Dendritic cell treated with granulocyte-macrophage colony-stimulating factor and Interleukin-4, amounts not matched to agents 40 ng/mL and 50 ng/mL, for 4 days (primary cell): ENCODE data around the gene LPAR5.

Source experiments
- H3K27ac Mint-ChIP-seq: one replicate; pipeline ENCODE4 v1.8.0; 2022; ENCODE audit warnings: mild to moderate bottlenecking, mixed read lengths
- H3K27me3 Mint-ChIP-seq: one replicate; pipeline ENCODE4 v1.8.0; 2022; ENCODE audit warnings: mild to moderate bottlenecking, mixed read lengths
- H3K36me3 Mint-ChIP-seq: one replicate; pipeline ENCODE4 v1.8.0; 2022; ENCODE audit warnings: low read depth, mixed read lengths
- H3K4me1 Mint-ChIP-seq: one replicate; pipeline ENCODE4 v1.8.0; 2022; ENCODE audit warnings: low read depth, mixed read lengths
- H3K4me3 Mint-ChIP-seq: one replicate; pipeline ENCODE4 v1.8.0; 2022; ENCODE audit warnings: mild to moderate bottlenecking, moderate library complexity, mixed read lengths
- H3K9me3 Mint-ChIP-seq: one replicate; pipeline ENCODE4 v1.8.0; 2022; ENCODE audit warnings: mixed read lengths
- intact Hi-C: fragments of 100-400 bp; cut with micrococcal nuclease; formaldehyde crosslinking; loops from one replicate; pipeline ENCODE4 v1.15.0; 2022

LPAR5 gene

DNA sequence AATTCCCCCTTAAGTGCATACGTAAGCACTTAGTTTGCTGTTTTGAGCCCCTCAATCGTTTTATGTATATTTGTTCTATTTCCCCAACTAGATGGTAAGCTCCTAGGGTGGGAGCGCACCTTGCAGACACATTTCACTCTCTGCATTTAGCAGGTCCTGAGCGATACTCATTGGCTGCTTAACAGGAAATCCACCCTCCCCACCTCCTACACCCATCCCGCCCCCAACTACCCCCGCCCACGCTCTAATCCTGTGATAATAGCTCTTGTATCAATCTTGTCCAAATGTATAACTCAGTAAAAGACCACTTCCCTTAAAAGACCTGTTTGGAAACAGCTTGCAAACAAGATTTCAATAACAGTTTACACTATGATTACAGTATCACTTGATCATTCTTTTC is 8.1 kb downstream of the LPAR5 start:
- no peaks in the 10 kb centered on the region for H3K9me3 Mint-ChIP-seq
- intact Hi-C loops = no loop called here
- H3K4me1 Mint-ChIP-seq = peaks cover 33% of the 10 kb centered on the region
- H3K36me3 Mint-ChIP-seq = no peaks in the 10 kb centered on the region
- H3K27ac Mint-ChIP-seq = no peak overlapping the region
- H3K4me3 Mint-ChIP-seq = no peak overlapping the region
- peaks cover 1% of the 10 kb centered on the region for H3K27me3 Mint-ChIP-seq

- intact Hi-C loops = no loop called here
- no peak overlapping the region for H3K27ac Mint-ChIP-seq
- H3K36me3 Mint-ChIP-seq = no peaks in the 10 kb centered on the region
- no peaks in the 10 kb centered on the region for H3K27me3 Mint-ChIP-seq
- H3K4me1 Mint-ChIP-seq = peaks cover 24% of the 10 kb centered on the region
- no peak overlapping the region for H3K4me3 Mint-ChIP-seq
- H3K9me3 Mint-ChIP-seq = no peaks in the 10 kb centered on the region
Observed at GRCh38 chr12:6626654-6627283, 9.0 kb downstream of the LPAR5 start.

GRCh38 chr12:6620885-6621274 is 14.9 kb downstream of the LPAR5 start:
- Mint-ChIP-seq H3K36me3 (peaks cover 7% of the 10 kb centered on the region), H3K4me1 (peaks cover 51% of the 10 kb centered on the region), H3K27me3 (peaks cover 3% of the 10 kb centered on the region), H3K27ac (peak overlapping the region; percentile 81), H3K4me3 (peak overlapping the region; percentile 69), H3K9me3 (no peaks in the 10 kb centered on the region)
- intact Hi-C loops = no loop called here

GRCh38 chr12:6620137-6620884 is 15.4 kb downstream of the LPAR5 start:
- H3K27me3 Mint-ChIP-seq = peaks cover 3% of the 10 kb centered on the region
- H3K27ac Mint-ChIP-seq = peak overlapping the region; percentile 81
- no peaks in the 10 kb centered on the region for H3K9me3 Mint-ChIP-seq
- peaks cover 7% of the 10 kb centered on the region for H3K36me3 Mint-ChIP-seq
- intact Hi-C loops = no loop called here
- H3K4me3 Mint-ChIP-seq = peak overlapping the region; percentile 69
- peaks cover 55% of the 10 kb centered on the region for H3K4me1 Mint-ChIP-seq

DNA sequence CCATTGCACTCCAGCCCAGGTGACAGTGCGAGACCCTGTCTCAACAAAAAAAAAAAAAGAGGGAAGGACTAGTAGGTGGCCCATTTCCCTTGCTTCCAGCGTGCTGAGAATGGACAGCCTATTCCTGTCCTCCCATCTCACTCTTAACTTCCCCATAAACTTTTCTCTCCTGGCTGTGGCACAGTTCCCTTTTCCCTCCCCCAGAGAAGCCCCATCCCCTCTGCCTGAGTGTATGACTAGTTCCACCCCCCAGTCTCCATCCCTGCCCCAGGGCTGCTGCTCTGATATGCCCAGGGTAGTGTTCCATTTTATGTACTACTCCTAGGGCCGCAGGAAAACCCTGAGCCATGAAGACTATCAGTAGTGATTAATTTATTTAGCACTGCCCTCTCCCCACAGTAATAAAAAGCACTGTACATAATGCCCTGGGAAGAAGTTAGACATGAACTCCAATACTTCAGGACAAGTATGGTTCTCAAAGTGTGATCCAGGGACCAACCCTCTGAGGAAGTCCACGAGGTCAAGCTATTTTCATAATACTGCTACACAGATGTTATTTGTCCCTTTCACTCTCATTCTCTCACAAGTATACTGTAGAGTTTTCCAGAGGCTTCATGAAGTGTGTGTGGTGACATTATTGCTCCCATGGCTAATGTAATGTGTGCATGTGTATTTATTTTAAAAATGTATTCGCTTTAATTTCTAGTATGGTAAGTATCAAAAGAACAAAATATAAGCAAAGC is 17.1 kb downstream of the LPAR5 start:
- H3K4me3 Mint-ChIP-seq = no peak overlapping the region
- peaks cover 68% of the 10 kb centered on the region for H3K4me1 Mint-ChIP-seq
- peaks cover 3% of the 10 kb centered on the region for H3K27me3 Mint-ChIP-seq
- intact Hi-C loops = loop anchor here (2.0 to 5.0 kb wide), 3 partner anchors 26 to 209 kb away; partner anchors contain the start of gene P3H3
- H3K36me3 Mint-ChIP-seq = peaks cover 7% of the 10 kb centered on the region
- no peaks in the 10 kb centered on the region for H3K9me3 Mint-ChIP-seq
- peak overlapping the region; percentile 72 for H3K27ac Mint-ChIP-seq

- H3K4me1 Mint-ChIP-seq = peaks cover 82% of the 10 kb centered on the region
- H3K9me3 Mint-ChIP-seq = no peaks in the 10 kb centered on the region
- intact Hi-C loops = loop anchor here (5.0 kb wide), 2 partner anchors 161 to 211 kb away; partner anchors contain the start of gene P3H3
- peak overlapping the region; percentile 85 for H3K27ac Mint-ChIP-seq
- peaks cover 1% of the 10 kb centered on the region for H3K27me3 Mint-ChIP-seq
- H3K36me3 Mint-ChIP-seq = peaks cover 4% of the 10 kb centered on the region
- H3K4me3 Mint-ChIP-seq = no peak overlapping the region
Observed at GRCh38 chr12:6615802-6616201, 20.0 kb downstream of the LPAR5 start.

DNA sequence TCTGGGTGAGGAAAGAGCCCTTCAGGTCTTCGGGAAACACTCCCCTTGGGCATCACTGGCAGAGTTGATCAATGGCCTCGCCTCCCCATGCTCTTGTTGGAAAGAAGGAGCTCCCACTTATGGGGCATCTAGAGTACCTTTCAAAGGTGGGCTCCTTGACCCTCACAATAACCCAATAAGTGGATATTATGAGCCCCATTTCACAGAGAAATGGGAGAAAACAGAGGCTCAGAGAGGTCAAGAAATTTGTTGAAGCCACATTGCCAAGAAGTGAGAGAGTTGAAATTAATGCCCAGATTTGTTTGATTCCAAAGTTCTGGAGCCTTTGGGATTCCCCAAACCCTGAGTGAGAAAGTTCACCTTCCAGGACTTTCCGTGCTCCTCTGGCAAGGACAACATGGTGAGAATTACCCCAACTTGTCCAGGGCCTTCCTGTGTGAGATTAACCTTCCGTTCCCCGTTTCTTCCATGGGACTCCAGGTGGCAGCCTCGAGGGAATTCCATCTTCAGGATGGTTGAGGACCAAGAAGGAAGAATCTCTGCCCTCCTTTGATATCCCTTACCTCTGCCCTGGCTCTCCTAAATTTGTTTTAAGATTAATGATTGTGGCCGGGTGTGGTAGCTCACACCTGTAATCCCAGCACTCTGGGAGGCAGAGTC is 21.1 kb downstream of the LPAR5 start:
- H3K36me3 Mint-ChIP-seq = no peaks in the 10 kb centered on the region
- H3K9me3 Mint-ChIP-seq = no peaks in the 10 kb centered on the region
- no peaks in the 10 kb centered on the region for H3K27me3 Mint-ChIP-seq
- peak overlapping the region; percentile 85 for H3K27ac Mint-ChIP-seq
- peaks cover 72% of the 10 kb centered on the region for H3K4me1 Mint-ChIP-seq
- H3K4me3 Mint-ChIP-seq = no peak overlapping the region
- intact Hi-C loops = loop anchor here (5.0 kb wide), 2 partner anchors 163 to 213 kb away; partner anchors contain the start of gene P3H3

- Mint-ChIP-seq H3K36me3 (no peaks in the 10 kb centered on the region), H3K4me3 (peak overlapping the region; percentile 62), H3K27me3 (no peaks in the 10 kb centered on the region), H3K4me1 (peaks cover 66% of the 10 kb centered on the region), H3K9me3 (no peaks in the 10 kb centered on the region), H3K27ac (peak overlapping the region; percentile 85)
- intact Hi-C loops = no loop called here
Observed at GRCh38 chr12:6613776-6614512, 21.8 kb downstream of the LPAR5 start.

DNA sequence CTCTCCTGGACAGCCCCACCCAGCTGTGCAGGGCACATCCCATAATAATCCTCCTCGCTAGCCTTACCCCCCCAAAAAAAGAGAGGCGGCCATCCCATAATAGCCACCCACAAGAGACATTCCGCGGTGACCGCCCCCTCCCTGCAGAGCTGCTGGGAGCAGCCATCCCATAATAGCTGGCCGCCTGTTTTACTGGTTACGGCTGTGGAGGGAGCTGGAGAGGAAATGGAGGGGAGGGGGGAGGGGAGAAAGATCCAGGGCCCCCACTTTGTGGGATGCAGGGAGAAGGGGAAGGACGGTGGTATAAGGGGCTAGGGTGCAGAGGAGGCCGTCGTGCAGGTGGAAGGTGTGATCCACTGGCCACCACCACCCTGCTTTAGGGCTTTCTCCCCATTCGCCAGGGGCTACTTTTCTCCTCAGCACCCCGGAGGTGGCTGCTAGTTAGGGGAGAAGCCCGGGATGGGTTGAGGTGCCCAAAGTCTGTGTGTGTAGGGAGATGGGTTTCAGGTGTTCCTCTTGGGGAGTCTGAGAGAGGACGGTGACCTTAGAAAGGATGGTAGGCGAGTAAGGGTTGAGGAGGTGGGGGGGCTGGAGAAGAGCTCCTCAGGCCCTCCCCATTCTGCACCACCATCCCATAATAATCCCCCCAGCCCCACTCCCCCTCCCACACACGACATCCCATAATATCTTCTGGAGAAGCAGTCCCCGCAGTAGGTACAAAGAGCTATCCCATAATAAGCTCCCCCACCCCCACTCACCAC is 22.6 kb downstream of the LPAR5 start:
- no peaks in the 10 kb centered on the region for H3K9me3 Mint-ChIP-seq
- H3K36me3 Mint-ChIP-seq = no peaks in the 10 kb centered on the region
- H3K27ac Mint-ChIP-seq = peak overlapping the region; percentile 85
- H3K27me3 Mint-ChIP-seq = no peaks in the 10 kb centered on the region
- intact Hi-C loops = no loop called here
- H3K4me1 Mint-ChIP-seq = peaks cover 59% of the 10 kb centered on the region
- H3K4me3 Mint-ChIP-seq = peak overlapping the region; percentile 40

DNA sequence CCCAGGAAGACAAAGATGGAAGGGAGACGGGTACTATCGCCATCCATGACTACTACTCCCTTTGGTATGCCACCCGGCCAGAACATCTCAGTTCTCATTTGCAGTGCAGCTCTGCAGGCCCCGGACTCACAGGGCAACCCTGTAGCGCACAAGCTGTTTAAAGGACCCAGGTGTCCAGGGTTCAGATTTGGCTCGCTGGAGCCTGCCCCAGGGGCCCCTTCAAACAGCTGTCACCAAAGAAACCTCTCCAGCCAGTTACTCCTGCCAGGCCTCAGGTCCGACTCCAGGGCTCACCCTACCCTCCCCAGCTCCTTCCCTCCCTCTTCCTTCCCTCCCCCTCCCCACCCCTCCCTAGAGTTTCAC is 23.1 kb downstream of the LPAR5 start:
- H3K27me3 Mint-ChIP-seq = no peaks in the 10 kb centered on the region
- peaks cover 53% of the 10 kb centered on the region for H3K4me1 Mint-ChIP-seq
- H3K9me3 Mint-ChIP-seq = no peaks in the 10 kb centered on the region
- H3K4me3 Mint-ChIP-seq = peak overlapping the region; percentile 40
- peak overlapping the region; percentile 85 for H3K27ac Mint-ChIP-seq
- H3K36me3 Mint-ChIP-seq = no peaks in the 10 kb centered on the region
- intact Hi-C loops = no loop called here

GRCh38 chr12:6612247-6612646 is 23.5 kb downstream of the LPAR5 start:
- Mint-ChIP-seq H3K27ac (peak overlapping the region; percentile 85), H3K36me3 (no peaks in the 10 kb centered on the region), H3K4me3 (no peak overlapping the region), H3K9me3 (no peaks in the 10 kb centered on the region), H3K27me3 (no peaks in the 10 kb centered on the region), H3K4me1 (peaks cover 52% of the 10 kb centered on the region)
- intact Hi-C loops = no loop called here

GRCh38 chr12:6608592-6609281 is 27.0 kb downstream of the LPAR5 start:
- intact Hi-C loops = loop anchor here (5.0 kb wide), 1 partner anchor 39 kb away; the partner anchor contains the start of gene ACRBP
- no peaks in the 10 kb centered on the region for H3K27me3 Mint-ChIP-seq
- no peak overlapping the region for H3K27ac Mint-ChIP-seq
- H3K36me3 Mint-ChIP-seq = peaks cover 26% of the 10 kb centered on the region
- no peaks in the 10 kb centered on the region for H3K9me3 Mint-ChIP-seq
- no peak overlapping the region for H3K4me3 Mint-ChIP-seq
- H3K4me1 Mint-ChIP-seq = peaks cover 52% of the 10 kb centered on the region
